Measurements from ENCODE around the gene DCAF8.

The DCAF8 gene

DNA sequence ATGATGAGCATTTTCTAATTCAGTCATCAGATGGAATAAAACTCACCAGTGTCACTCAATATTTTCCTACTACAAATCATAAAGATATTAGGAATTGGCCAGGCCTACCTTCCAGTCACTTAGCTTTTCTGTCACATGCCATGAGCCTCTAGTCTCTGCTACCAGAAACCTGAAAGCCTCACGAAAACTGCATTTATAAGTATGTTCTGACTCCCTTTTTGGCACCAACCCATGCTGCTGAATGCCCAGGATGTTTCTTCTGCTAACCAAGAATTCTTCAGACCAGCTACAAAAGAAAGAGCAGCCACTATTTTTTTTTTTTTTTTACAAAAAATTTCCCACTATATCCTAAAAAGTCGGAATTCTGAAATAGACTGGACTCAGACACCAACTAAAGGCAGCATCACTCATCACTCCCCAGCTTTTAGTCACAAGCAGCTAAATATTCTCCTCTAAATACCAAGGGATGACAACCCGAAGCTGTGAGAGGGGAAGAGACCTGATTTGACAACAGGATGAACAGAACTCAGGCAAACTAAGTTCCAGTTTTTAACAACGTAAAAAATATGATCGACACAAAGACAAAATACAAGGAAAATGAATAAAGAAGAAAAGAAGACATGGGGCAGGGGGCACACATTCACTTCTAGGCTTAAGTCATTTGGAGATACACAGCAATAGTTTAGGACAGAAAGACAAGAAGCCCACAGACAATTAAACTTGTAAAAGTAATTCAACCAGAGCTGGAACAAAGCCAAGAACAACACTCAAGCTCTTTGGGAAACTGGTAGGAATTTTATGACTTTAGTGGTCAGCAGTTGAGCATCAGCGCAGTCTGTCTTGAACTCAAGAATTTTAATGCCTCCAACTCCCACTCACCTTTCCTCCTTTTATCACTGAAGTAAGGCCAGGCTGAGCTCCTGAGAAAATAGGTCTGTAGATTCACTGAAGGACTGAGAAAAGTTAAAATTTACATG is 1.7 kb downstream of the DCAF8 start:
- DNase-seq = no peak

DNA sequence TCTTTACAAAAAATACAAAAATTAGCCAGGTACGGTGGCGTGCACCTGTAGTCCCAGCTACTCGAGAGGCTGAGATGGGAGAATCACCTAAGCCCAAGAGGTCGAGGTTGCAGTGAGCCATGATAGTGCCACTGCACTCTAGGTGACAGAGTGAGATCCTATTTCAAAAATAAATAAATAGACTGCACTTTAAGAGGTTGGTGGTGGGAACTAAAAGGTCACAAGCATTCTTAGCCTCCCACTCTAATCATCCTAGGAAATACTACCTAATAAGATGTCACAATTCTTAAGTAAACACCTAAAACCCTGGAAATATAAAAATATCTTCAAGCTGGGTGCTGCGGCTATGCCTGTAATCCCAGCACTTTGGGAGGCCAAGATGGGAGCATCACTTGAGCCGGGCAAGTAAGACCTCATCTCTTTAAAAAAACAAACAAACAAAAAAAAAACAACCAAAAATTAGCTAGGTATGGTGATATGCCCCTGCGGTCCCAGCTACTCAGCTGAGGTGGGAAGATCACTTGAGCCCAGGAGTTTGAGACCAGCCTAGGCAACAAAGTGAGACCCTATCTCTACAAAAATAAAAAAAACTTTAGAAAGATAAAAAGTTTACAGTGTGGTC is 4.1 kb downstream of the DCAF8 start:
- no peak for DNase-seq

DNA sequence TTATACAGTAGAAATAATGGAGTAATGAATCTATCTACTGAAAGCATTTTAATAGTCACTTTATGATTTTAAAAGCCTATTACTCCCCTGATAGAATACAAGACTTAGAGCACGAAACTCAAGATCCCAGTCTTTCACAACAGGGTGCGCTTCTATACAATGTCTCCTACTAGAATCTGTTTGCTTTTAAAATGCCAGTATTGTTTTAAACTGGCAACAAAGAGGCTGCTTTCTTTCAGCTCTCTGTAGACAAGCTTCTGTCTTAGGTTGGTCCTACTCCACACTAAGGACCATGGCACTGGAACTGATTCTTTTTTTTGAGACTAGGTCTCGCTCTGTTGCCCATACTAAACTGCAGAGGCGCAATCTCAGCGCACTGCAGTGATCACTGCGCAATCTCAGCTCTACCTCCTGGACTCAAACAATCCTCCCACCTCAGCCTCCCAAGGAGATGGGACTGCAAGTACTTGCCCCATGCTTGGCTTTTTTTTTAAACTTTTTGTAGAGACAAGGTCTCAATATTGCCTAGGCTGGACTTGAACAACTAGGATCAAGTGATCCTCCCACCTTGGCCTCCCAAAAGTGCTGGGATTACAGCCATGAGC is 4.8 kb downstream of the DCAF8 start:
- no peak for DNase-seq

DNA sequence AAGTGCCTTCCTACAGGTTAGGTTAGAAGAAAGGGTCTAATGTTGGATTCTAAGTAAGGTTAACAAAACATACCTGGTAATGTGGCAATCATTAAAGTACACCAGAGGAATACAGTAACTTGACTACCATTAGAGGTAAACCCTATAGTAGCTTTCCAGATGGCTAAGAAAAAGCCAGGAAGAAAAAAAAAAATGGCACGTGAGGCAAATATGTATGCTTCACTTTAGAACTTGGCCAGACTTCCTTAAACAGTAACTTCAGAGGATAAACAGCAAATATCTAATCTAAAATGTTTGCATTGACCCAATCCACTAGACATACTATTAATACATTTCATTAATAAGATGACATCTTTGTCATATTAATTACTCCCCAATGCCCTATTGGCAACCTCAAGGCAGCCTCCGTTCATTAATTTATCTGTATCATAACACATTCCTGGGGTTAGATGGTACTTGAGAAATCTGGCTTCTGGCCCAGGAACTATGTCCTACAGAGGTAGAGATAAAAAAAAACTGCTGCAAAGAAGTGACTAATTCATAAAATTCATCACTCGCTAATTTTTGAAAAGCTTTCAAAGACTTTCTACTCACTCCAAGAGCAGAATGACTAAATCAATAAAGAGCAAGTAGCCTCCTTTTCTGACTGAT is 5.8 kb downstream of the DCAF8 start:
- no peak for DNase-seq

DNA sequence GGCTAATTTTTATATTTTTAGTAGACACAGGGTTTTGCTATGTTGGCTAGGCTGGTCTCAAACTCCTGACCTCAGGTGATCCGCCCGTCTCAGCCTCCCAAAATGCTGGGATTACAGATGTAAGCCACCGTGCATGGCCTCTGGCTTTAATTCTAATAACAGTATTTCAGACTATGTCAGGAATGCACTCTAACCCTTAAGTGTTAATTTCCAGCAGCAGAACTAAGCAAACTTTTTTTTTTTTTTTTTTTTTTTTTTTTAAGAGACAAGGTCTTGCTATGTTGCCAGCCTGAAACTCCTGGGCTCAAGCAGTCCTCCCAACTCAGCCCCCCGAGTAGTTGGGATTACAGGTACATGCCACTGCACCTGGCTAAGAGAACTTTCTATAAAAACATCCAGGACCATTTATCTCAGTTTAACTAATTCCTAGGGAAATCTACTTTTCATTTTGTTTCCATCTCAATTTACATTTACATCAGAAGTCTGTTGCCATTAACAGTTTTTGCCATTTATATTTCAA is 6.5 kb downstream of the DCAF8 start:
- no peak for DNase-seq

DNA sequence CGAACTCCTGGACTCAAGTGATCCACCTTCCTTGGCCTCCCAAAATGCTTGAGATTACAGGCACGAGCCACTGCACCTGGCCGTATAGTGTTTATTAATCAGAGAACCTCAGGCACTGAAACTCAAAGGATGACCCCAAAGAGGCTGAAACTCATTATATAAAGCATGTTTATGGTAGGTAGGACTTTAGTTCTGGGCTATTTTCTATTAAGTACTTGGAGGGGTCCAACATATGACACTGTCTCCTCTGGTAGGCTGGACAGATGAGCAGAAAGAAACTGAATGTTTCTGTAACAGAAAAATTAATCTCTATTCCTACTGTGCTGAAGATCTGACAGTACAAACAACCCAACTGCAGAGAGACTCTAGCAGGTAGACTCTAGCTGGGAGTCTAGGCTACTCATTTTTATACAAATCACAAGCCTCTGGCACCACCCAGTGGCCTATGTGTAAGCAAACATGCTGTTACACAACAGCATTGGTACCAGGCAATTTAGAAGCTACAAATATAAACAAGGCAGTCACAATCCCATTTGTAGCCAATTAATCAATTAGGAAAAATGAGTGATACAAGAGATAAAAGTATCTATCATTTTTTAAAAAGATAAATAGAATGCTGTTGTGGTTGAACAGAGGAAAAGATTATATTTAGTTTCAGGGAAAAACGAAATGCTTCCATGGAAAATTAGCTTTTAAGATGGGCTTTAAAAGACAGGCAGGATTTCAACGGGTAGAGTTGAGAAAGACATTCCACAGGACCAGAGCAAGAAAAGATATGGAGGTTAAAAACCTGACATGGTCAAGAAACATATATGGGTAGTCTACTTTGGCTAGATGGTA is 10.4 kb downstream of the DCAF8 start:
- peak; percentile 19 to 22 for DNase-seq

DNA sequence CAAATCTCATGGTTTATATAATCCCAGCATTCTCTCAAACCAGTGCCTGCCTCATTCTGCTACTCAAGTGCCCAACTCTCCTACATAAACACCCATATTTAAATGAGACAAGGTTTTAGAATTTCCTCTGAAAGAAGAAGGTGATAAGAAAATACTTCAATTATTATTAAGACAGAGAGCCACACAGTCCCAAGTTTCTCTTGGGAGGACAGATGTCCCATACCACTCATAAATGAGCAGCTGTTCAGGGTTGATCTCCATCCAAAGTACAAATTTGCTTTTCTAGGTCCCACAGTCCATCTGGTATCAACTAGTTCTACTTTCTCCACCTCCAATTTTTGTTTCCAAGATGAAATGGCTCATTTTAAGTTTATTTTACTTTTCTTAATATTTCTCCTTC is 11.3 kb downstream of the DCAF8 start:
- DNase-seq = no peak

DNA sequence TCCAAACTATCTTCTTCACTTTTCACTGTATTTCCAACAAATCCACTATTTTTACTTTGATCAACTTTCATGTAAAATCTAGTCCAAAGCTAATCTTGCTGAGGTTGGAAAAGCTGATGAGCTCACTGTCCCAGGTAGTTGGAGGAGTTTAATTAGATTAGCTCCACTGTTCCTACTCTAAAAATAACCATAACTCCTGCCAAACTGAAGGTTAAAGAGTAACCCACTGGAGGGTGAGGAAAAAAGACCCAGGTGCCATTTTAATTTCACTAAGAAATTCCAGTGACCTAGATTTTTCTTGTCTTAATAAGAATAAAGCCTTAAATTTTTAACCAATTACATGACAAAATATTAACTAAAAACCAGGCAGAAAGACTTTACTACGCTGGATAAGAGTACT is 15.3 kb downstream of the DCAF8 start:
- no peak for DNase-seq

DNA sequence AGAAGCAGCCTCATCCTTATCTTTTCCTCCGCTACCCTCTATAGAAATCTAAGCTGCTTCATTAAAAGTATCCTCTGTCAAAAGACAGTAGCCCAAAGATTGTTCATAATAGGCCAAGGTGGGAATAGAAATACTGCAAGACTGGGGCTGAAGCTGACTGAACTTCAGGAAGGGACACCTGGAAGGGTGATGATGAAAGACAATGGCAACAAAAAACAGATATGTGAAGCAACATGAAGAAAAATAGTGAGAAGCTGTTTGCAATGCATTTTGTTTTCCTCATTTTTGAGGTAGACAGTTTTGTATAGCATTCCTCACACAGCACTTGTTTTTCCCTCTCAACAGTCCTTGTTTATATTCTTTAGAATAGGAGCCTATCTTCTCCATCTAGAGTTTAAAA is 16.9 kb downstream of the DCAF8 start:
- DNase-seq = no peak

DNA sequence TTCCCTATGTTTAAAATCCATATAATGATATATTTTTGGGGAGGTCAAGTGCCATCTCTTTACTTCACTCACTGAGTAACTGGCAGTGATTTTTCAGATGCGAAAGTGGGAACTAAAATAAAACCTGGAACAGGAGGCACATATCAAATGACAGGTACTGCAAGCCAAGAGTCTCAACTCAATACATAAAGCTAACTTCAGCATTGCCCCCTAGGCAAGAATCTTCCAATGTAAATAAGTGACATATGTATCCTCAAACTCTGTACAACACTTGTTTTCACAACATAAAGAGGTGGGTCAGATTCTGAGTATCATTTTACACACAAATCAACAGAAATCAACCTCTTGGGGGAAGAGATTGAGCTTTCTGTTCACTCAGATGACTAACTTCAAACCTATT is 18.1 kb downstream of the DCAF8 start:
- DNase-seq = no peak

DNA sequence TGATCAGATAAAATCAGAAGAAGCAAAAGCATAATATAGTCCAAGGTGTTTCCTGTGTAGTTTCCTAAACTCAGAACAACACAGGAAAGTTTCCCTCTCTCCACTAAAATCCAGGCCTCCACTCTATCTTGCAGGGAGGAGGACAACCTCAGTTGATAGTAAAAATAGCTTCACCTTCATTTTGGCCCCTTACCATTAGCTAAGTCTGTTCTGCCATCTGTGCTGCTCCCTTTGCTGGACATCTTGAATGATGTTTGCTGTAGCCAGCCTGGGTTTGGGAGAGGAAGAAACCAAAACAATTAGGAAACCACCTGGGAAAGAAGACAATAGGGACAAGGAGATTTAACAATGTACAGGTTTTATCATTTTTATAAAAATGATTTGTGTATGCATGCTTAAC is 18.6 kb downstream of the DCAF8 start:
- DNase-seq = no peak

DNA sequence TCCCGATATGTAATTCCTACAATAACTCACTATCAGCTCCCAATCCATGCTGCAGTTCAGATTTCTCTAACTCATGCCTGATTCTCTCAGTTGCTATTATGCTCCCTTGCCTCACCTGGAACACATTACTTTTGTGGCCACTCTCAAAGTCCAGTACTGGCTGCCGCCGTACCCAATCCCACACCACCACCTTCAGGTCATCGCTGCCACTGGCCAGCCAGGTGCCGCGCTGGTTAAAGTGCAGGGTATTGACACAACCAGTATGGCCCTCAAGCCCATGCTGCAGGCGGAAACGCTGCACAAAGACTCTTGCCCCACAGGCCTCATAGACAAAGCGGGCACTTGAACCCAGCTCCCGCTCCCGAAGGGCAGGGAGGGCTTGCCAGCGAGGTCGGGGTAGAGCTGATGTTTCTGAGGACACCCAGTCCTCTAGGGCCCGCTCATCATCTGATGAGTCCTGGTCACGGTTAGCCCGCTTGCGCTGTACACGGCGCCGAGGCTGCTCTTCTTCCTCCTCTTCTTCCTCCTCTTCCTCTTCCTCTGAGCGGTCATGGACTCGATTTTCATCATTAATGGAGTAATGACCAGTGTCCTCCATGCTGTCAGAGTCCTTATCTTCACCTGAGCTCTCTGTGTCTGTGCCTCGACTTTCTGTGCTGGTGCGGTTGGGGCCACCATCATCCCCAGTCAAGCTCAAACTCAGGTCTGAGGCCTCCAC is 22.6 kb downstream of the DCAF8 start:
- no peak for DNase-seq

DNA sequence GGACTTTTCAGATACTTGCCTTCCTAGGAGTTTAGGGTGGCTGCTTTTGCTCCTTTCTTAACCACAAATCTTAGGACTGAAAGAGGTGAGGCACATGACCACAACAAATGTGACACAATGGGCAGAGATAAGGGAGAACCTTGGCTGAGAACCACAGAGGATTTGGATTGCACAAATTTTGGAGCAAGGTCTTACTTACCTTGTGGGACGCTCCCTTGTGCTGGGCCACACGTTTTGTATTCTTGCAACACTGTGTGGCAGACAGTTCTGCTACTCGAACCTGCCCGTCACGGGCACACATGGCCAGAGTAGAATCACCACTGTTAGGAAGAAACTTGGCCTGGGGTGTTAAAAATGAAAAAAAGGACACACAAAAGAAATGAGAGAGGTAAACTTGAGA is 23.9 kb downstream of the DCAF8 start:
- DNase-seq = no peak

DNA sequence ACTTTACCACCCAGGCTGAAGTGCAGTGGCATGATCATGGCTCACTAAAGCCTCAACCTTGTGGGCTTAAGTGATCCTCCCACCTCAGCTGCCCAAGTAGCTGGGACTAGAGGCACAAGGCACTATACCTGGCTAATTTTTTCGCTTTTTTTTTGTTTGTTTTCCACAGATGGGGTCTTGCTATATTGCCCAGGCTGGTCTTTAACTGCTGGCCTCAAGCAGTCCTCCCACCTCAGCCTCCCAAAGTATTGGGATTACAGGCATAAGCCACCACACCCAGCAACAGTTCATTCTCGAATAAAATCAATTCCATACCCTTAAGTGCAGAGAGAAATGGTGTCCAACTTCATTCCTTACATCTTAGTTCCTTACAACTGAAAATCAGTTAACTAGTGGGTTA is 24.8 kb downstream of the DCAF8 start:
- DNase-seq = no peak

DNA sequence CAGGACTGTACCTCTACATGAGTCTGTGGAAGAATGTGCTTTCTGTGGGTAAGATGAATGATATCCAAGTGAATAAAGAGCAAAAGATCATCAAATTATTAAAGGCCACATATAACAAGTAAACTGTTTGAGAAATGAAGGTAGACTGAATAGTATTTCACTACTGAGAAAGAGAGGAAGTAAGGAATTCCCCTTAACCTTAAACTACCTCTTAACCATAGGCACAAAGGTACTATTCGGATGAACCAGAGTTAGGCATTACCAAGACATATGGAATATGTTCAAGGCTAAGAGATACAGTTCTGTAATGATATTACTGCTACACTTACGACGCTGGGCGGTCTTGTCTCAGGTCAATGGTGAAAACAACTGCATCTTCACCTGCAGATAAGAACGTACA is 25.5 kb downstream of the DCAF8 start:
- DNase-seq = no peak

DNA sequence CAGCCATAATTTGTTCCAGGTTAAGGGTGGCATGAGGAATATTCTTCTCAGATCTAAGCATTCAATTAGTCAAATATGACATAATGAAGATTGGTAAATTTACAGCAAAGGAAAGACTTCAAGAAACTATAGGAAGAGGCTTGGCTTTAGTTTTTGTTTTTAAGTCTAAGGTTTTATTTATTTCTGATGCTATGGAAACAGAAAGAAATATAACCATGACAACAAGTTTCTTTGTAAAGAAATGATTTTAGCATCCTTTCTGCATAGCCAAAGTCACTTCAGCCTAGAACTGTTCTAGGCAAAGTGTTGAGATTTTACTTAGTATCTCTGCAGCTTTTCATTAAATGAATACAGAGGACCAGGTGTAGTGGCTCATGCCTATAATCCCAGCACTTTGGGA is 29.4 kb downstream of the DCAF8 start:
- DNase-seq = no peak

DNA sequence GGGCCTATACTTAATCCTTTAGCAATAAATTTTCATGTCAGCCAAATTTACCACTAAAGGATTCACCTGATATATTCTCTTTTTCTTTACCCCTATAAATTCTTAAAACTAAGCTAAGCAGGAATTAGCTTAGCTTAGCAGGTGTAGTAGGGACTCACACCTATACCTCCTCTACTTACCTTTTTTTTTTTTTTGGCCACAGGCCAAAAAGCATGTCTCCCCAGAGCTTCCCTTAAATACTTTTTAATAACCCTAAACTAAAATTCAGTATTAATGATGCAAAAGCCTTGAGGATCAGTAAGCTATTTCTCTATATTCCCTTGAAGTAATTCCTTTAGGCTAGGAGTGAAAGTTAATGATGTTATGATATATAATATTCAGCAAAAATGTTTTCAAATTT is 33.9 kb downstream of the DCAF8 start:
- DNase-seq = no peak

DNA sequence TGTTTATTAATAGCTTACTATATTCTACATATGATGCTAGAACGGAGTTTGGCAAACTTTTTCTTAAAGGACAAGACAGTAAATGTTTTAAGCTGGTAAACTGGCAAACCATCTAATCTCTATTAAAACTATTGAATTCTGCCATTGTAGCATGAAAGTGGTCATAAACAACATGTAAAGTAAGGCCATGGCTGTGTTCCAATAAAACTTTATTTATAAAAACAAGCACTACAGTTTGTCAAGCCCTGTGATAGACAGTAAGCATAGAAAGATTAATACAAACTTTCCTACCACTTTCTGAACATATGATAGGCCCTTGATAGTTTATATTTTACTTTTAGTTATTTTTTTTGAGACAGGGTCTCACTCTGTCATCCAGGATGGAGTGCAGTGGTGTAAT is 34.8 kb downstream of the DCAF8 start:
- DNase-seq = no peak

DNA sequence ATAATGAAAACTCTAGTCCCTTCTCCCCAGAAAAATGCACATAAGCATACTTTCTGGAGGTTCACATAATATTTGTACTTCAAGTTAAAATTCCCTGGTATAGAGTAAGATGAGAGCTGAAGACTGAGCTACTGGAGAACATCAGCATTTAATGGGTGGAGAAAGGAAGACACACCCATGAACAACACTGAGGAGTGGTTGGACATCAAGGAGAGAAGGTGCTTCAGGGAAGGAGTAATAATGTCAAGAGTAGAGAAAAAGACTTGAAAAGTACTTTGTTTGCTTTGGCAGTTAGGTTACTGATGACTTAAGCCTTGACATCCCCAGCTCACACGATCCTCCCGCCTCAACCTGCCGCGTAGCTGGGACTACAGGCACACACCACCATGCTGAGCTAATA is 35.3 kb downstream of the DCAF8 start:
- no peak for DNase-seq

DNA sequence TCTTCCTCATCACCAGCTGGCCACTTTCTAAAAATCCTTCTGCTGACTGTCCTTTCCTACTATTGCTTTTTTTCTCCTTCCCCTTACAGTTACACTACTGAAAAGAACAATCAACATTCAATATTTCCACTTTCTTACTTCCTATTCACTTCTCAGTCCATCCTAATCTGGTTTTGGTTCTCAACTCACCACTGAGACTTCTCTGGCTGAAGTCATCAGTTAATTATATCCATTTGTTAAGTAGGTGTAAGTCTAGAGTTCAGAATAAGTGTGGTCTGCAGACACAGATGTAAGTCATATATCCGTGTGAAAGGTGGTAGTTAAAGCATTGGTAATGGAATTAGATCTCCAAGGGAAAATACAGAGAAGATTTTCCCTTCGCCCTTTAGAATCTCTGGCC is 35.7 kb downstream of the DCAF8 start:
- DNase-seq = no peak

DNA sequence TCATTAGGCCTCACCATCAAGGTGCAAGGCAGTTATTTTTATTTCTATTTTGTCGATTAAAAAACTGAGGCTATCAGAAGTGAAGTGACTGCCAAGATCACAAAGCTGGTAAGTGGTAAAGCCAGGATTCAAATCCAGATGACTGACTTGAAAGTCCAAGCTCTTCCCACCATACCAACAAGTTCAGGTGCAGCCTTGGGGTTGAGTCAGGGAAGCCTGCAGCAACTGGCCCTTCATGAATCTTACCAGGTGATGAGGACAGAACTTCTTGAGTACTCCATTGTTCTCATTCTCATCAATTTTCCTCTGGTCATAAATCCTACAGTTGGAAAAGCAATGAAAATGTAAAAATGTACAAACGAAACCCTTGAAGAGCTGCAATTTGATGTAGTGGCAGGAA is 37.0 kb downstream of the DCAF8 start:
- DNase-seq = no peak

DNA sequence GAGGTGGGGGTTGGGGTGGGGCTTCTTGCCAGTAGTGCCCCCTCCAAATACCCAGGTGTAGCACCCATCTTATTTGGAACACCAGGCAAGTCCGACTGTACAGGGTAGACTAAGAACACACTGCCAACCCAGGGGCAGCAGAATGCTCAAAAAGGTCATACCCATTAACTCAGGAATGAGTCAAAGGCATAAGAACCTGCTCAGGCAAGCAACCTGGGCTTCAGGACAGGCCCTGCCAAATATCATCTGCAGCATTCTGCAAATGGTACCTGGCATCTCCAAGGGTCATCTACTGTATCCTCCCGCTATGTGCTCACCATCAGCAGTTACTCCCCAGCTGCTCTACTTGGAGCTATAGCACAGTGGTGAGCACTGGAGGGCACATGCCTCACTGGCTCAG is 37.7 kb downstream of the DCAF8 start:
- DNase-seq = no peak
